Measurements from ENCODE around the gene GSTA3.
"Not testable (repeated sequence)": the region's sequence is repeated elsewhere in the genome, so short reads cannot be mapped to it uniquely, and the experiment has no call there.

The GSTA3 gene

DNA sequence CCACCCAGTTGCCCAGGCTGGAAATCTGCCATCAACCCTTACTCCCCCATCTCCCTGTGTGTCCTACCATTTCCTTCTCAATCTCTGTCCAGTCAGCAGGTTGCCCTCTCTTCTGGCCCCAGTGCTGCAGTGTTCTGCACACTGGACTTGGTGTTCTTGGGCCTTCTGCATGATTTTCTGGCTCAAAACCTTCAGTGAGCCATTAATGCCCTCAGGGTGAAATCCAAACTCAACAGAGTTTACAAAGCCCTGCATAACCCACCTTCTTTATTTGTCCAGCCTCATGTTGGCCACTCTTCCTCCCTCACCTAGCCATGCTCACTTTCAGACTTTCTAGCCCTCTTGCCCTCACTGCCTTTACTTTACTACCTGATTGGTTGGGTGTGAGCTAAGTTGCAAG is 5.0 kb upstream of the GSTA3 start:
- DNase-seq (ENCODE audit: low read depth in 1 of 2, low spot score in 1 of 2), result no peak

DNA sequence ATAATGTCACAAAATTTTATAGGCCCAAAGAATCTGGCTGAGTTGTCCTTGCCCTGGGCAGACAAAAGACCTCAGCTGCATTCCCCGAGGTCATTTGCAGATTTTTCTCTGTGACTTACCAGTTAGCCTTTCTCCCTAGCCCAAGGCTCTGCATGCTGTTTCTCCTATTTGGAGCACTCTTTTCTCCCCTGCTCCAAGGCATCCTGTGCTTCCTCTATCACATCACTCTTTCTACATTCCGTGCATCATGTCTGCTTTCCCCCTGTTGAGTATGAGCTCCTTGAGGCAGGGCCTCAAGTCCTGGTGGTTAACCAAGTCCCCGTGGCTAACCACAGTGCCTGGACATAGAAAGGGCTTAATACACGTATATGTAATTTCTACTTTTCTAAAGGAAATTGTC is 593 bp upstream of the GSTA3 start:
- DNase-seq (ENCODE audit: low read depth in 1 of 2, low spot score in 1 of 2), result no peak

DNA sequence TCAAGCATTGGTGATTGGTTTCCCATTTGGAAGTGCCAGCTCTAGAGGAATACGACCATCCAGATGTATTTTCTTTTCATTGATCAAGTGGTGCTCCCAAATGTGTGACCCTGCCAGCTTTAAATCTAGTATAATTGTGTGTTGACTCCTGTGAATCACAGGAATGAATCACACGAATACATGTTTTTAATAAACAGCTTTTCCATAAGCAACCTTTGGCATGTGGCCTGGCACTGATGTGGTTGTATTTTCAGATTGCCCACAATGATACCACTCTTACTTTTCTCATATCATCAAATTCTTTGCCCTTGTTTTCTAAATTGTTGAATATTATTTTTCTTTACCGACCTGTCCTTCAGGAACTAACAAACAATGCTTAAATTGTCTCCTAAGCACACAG is 367 bp downstream of the GSTA3 start:
- DNase-seq (ENCODE audit: low read depth in 1 of 2, low spot score in 1 of 2), result no peak

DNA sequence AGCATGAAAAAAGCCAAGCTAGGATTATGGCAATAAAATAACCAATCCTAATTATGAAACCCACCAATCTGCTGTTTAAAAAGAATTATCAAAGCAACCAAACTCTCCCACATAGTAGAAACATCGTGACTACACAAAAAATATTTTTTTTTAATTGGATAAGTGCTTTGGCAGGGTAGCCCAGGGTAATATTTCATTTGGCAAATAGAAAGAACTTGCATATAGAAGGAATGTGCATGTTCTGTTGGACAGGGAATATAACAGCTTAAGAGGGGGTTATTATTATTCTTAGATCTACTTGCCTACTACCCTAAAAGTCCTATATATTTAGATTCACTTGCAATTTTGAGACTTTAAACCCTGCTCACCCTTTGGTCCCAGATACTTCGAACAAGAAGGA is 972 bp downstream of the GSTA3 start:
- no peak for DNase-seq (ENCODE audit: low read depth in 1 of 2, low spot score in 1 of 2)

DNA sequence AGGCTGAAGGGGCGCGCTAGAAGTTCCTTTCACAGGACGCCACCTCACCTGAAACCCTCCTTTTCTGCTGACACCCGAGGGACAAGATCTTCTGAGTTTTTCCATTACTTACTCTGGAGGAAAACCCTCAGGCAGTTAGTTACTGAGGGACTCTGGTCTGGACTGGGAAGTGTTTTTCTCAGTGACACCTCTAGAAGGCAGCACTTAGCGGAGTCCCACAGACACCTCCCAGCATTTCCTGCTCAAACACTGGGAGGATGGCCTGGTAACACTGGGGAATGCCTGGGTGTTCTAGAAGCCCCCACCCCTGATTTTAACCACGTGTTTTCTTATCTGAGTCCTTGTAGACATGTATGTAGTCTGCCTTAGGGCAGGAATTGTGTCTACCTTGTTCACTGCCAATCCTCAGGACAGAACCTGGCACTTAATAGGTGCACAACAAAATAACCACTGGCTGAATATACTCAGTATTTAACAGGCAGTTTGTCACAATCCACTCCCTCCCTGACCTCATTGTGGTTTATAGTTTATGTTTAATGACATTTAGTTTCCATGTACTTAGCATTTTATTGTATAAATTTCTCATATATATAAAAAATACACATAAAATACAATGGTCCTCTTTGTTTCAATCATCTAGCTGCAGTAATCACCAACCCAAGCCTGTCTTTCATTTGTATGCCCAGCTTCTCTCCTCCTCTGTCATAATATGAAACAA is 4.8 kb downstream of the GSTA3 start:
- no peak for DNase-seq (ENCODE audit: low read depth in 1 of 2, low spot score in 1 of 2)

DNA sequence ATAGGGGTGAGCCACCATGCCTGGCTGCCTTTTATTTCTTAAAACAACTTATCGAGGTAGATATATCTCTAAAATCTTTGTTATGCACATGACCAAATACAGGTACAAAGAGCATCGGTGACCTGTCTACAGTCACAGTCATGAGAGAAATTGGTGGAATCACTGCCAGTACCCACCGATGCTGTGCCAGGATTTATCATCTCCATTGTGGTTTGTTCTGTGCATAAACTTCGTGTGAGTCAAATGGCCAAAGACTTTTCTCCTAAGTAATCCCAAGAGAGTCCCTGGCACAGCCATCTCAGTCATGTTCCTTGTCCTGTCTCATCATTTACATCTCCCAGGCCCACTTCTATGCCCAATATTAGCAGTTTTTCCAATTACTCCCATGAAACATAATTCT is 9.0 kb downstream of the GSTA3 start:
- no peak for DNase-seq (ENCODE audit: low read depth in 1 of 2, low spot score in 1 of 2)

DNA sequence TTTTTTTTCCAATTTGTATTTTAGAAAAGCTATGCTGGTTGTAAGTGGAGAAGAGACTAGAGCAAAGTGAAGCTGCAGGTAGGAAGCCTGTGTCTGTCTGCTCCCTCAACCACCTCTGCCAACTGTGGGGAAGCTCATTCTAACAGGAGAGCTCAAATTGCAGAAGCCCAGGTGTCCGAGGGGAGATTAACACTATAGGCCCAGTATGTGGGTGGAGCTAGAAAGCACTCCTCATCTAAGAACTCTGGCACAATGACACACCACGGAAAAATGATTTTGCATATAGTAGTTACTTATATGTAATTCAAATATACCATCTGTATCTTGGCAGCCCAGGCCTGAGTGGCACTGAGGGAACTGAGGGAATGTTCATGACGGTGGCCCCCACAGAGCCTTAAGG is 13.7 kb downstream of the GSTA3 start:
- not testable (repeated sequence) for DNase-seq (ENCODE audit: low read depth in 1 of 2, low spot score in 1 of 2)

DNA sequence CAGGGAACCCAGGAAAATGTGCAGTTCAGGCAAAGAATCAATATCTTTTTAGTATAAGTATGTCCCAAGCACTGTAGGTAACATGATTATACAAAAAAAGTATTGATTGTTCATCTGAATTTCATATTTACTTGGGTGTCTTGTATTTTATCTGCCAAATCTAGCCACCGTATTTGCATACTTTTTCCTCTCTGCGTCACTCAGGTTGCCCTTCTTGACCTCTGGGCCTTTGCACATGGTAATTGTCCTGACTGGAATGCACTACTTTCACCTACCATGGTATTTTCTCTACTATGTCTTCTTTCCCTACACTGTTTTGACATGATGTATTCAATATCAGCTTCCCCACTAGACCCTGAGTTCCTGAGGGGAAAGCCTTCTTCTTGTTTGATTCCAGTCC is 15.2 kb downstream of the GSTA3 start:
- no peak for DNase-seq (ENCODE audit: low read depth in 1 of 2, low spot score in 1 of 2)

DNA sequence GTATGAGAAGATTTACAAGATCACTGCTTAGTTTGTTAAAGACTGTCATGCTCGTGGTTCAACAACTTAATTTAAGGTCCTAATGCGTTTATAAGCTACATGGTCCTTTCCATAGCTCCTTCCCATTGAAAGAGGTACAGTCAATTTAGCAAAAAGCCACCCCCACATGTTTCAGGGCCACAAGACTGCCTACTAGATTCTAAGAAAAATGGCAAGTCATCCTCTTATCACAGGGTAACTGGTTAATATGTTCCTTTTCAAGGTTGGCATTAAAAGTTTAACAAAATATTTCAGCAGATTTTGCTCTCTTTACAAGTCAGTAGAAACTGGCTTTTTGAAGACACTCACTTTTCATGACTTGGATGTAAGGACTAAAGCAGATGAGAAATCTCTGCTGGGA is 15.7 kb downstream of the GSTA3 start:
- DNase-seq (ENCODE audit: low read depth in 1 of 2, low spot score in 1 of 2), result no peak

DNA sequence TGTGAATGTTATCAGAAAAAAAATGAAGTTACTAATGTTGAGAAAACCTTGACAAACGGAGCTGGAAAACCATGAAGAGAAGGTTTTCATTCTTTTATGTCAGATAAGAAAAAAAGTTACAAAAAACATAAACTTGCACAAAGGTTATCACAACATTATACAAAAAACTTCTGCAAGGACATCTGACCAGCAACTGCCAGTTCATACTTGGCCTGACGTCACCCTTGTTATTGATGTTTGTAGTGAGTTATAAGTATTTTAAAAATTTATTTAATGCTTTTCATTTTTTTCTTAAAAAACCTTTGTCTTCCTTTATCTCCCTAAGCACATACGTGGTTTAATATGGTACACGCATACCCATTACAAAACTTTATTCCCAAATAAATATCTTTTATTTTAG is 16.3 kb downstream of the GSTA3 start:
- DNase-seq (ENCODE audit: low read depth in 1 of 2, low spot score in 1 of 2), result no peak

DNA sequence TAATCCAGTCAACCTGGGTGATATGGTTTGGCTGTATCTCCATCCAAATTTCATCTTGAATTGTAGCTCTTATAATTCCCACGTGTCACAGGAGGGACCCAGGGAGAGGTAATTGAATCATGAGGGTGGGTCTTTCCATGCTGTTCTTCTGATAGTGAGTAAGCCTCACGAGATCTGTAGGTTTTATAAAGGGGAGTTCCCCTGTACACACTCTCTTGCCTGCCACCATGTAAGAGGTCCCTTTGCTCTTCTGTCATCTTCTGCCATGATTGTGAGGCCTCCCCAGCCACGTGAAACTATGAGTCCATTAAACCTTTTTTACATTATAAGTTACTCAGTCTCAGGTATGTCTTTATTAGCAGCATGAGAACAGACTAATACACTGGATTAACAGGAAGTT is 19.5 kb downstream of the GSTA3 start:
- no peak for DNase-seq (ENCODE audit: low read depth in 1 of 2, low spot score in 1 of 2)

DNA sequence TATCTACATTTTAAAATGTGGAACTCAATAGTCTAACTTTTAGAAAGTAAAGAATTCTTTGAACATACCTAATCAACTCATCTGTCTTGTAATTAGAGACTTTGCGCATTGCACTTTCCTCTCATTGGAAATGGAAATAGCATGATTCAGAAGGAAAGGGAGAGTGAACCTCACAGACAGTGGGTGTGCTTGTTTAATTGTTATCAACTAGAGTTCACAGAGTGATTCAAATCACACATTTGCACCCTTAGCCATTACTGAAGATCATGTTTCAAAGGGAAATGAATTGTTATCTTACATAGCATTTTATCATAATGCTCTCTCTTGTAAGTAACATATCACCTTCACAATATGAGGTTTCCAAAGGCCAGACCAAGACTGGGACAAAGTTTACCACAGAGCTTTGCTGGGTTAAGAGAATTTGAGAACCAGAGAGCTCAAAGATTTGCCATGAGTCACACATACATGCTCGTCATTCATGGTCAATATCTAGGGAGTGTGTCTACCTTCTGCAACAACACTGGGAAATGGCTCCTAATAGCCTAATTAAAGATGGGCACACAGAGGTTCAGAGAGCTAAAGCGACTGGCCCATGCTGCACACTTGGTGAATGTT is 21.5 kb downstream of the GSTA3 start:
- no peak for DNase-seq (ENCODE audit: low read depth in 1 of 2, low spot score in 1 of 2)

DNA sequence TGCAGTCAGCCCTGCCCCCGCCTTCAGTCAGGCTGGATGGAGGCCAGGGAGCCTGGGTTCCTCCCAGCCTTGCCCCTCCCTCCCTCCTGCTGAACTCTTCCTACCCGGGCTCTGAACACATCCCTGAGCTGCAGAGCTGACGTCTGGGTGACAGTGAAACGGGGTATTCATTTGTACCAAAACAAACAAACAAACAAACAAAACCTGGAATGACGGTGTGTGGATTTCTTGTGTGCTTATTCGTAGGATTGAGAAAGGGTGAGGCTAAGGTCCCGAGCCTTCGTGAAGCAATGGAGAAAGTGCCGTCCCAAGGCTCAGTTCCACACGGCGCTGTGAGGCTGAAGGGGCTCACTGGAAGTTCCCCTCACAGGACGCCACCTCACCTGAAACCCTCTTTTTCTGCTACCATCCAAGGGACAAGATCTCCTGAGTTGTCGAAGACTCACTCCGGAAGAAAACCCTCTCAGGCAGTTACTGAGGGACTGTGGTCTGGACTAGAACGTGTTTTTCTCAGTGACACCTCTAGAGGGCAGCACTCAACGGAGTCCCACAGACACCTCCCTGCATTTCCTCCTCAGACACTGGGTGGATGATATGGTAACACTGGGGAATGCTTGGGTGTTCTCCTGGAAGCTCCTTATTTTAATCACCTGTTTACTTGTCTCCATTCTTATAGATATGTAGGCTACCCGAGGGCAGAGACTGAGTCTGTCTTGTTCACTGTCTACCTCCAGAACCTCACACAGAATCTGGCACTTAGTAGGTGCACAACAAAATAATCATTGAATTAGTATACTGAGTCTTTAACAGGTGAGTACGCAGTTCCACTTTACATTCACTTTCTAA is 27.3 kb downstream of the GSTA3 start:
- peak; percentile 15 to 49 for DNase-seq (ENCODE audit: low read depth in 1 of 2, low spot score in 1 of 2)

DNA sequence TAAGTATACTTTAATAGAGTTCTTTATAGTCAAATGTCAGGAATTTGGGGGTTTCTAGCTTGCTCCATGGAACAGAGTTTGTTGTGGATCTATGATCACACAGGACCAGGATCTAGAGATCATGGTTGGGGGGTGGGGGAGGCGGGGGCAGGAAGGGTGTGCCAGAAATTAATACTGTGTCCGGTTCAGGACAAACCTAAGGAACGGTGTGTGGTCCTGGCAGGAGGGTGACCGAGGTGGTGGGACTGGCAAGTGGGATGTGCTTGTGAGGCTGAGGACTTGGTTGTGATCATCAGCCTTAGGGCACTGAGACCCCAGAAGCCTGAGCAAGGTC is 27.9 kb downstream of the GSTA3 start:
- no peak for DNase-seq (ENCODE audit: low read depth in 1 of 2, low spot score in 1 of 2)

DNA sequence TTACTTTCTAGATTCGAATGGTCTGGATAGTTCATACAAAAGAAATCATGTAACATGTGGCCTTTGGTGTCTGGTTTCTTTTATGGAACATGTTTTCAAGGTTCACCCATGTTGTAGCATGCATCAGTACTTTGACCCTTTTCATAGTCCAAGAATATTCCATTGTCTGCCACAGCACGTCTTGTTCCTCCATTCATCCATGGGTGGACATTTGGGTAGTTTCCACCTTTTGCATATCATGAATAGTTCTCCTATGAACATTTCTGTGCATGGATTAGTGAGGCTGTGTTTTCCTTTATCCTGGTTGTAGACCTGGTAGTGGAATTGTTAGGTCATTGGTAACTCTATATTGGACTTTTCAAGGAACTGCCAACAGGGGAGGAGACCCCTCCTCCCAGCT is 31.7 kb downstream of the GSTA3 start:
- DNase-seq (ENCODE audit: low read depth in 1 of 2, low spot score in 1 of 2), result no peak

DNA sequence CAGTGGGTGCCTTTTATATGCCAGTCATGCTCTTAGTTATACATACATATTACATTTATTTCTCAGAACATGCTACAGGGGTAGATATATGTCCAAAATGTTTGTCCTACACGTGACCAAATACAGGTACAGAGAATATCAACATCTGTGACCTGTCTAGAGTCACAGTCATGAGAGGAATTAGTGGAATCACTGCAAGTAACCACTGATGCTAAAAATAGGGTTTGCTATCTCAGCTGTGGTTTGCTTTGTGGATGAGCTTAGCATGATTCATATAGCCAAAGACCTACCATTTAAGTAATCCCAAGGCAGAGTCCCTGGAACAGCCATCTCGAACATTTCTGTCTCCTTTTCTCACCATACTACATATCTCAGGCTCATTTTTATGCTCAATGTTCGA is 32.3 kb downstream of the GSTA3 start:
- no peak for DNase-seq (ENCODE audit: low read depth in 1 of 2, low spot score in 1 of 2)

DNA sequence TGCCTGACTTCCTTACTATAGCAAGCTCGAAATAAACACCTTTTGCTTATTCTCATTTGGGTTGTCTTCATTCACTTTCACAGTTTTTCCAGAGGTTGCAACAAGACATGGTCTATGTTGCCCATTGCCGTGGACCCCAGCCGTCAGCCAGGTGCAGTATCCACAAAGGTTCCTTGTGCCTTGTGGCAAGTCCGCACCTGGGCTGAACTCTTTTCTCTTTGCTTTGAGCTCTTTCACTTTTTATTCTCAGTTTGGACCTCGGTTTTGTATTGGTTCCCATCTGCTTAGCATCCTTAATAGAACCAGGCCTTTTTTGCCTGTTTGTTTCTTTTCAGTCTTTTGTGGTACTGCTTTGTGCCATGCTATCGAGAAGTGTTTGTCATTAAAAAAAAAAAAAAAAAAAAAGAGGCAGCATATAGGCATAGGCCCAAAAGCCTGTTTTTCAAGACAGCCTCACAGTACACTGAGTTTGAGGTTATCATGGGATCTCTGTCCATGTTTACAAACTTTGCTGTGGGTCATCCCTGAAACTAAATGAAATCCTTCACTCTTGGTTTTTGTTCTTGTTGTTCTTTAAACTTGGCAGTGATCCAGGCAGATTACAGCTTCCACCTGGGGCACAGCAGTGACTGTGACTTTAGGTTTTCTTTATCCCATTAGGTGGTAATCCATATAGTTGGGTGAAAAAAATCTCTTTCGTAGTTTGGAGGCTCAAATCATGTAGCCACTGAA is 33.3 kb downstream of the GSTA3 start:
- no peak for DNase-seq (ENCODE audit: low read depth in 1 of 2, low spot score in 1 of 2)

DNA sequence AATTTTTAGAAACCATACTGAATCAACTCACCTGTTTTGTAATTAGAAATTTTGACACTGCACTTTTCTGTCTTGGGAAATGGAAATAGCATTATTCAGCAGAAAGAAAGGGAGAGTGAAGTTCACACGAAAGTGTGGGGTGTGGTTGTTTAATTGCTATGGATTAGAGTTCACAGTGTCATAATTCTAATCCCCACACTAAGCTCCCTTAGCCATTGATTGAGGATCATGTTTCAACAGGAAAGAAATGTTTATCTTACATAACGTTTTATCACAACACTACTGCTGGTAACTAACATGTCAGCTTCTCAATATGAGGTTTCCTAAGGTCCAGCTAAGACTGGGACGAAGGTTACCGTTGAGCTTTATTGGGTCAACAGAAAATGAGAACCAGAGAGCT is 37.5 kb downstream of the GSTA3 start:
- no peak for DNase-seq (ENCODE audit: low read depth in 1 of 2, low spot score in 1 of 2)

DNA sequence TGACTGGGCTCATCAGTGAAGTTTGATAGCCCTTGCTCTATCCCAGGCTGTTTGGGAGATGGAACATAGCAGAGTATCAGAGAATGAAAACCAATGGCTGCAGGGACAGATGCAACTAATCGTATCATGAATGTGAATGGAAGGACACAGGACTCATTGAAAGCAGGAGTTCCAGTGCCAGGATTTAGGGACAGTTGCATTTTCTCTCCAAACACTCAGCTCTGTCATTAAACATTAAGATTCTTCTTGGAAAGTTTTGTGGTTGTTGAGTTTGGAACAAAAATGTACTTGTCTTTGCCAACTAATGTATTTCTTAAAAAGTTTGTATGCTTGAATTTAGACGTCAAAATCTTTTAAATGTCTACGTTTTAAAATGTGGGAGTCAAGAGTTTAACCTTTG is 37.9 kb downstream of the GSTA3 start:
- no peak for DNase-seq (ENCODE audit: low read depth in 1 of 2, low spot score in 1 of 2)

DNA sequence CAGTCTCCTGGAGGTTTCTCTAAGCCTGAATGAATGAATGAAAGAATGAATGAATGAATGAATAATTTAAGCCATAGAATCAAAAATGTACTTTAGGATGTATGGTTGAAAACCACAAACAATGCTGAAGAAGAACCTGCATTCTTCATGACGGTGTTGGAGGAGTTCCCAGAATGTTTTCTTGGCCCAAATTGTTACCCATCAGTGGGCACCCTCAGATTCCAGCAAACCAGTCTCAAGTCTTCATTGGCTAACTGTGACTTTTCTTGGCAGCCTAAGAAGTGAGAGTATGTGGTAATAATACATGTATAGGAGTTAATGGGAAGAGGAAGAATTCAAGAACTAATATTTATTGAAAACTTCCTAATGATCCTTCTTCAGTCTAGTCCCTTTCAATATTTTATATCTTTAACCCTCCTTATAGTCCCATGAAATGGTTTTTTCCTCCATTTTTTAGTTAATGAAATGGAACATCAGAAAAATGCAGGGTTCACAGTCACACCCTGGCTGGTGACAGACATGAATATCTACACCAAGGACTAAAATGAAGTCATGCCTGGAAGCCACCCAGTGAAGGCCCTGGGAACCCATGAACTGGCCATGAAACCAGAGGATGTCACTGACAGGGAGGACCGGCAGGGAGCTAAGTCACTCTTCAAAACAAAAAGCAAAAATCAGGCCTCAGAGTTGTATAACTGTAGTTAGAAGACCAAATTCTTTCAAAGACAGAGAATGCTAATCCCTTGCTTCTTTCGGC is 39.0 kb downstream of the GSTA3 start:
- DNase-seq (ENCODE audit: low read depth in 1 of 2, low spot score in 1 of 2), result not testable (repeated sequence)

DNA sequence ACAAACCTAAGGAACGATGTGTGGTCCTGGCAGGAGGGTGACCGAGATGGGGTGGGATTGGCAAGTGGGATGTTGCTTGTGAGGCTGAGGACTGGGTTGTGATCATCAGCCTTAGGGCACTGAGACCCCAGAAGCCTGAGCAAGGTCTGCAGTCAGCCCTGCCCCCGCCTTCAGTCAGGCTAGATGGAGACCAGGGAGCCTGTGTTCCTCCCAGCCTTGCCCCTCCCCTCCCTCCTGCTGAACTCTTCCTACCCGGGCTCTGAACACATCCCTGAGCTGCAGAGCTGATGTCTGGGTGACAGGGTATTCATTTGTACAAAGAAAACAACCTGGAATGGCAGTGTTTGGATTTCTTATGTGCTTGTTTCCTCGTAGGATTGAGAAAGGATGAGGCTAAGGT is 40.6 kb downstream of the GSTA3 start:
- DNase-seq (ENCODE audit: low read depth in 1 of 2, low spot score in 1 of 2), result not testable (repeated sequence)

Measured in activated T-helper 1 cell treated with anti-CD3 and anti-CD28 coated beads, Interleukin-2, amount 50 U/mL, for 16 hours (primary cell).